Ovary (tissue), 3 donors: Measurements from ENCODE around the gene MBNL2.

ENCODE experiments used
- CTCF ChIP-seq, 3 donors: fragments of 450-650 bp in 2 of 3; fragments of 200-600 bp in 1 of 3; IDR thresholded peaks; one replicate each; pipeline versions ENCODE4 v1.5.1 to v1.8.0; 2016 to 2022; ENCODE audit warnings: antibody characterized with exemption in 3 of 3, mild to moderate bottlenecking in 1 of 3
- POLR2A ChIP-seq: fragments of 450-650 bp; IDR thresholded peaks from one replicate; pipeline ENCODE4 v1.6.1; 2017; ENCODE audit warnings: antibody characterized with exemption, mild to moderate bottlenecking, moderate library complexity
- donor health status: DM: no; HTN: no; CAD: no.

GRCh38 chr13:97285221-97285955 lies 63.3 kb downstream of the MBNL2 start:
- no peak for TF ChIP-seq CTCF (IDR thresholded peaks at IDR 0.05)
- TF ChIP-seq POLR2A, result no peak
